WTC11 (cell line): ENCODE data around the gene ABLIM2.

Source experiments
- CTCF ChIP-seq: fragments of 200-600 bp; IDR thresholded peaks from 2 replicates; pipeline ENCODE4 v1.8.0; 2022; ENCODE audit warnings: antibody characterized with exemption
- ETV6 ChIP-seq: sonication (generic); formaldehyde crosslinking; IDR thresholded peaks from 2 replicates; pipeline ENCODE4 v1.8.1; 2022; ENCODE audit warnings: mild to moderate bottlenecking, missing genetic modification reagents
- FOXK1 ChIP-seq: sonication (generic); formaldehyde crosslinking; IDR thresholded peaks from 2 replicates; pipeline ENCODE4 v1.8.0; 2022; ENCODE audit warnings: mild to moderate bottlenecking, moderate library complexity, missing genetic modification reagents
- NFE2L1 ChIP-seq: sonication (generic); formaldehyde crosslinking; IDR thresholded peaks from 2 replicates; pipeline ENCODE4 v1.8.1; 2023; ENCODE audit warnings: missing genetic modification reagents
- NR3C1 ChIP-seq: sonication (generic); formaldehyde crosslinking; conservative IDR thresholded peaks from 2 replicates; pipeline ENCODE4 v1.8.1; 2023; ENCODE audit warnings: low read depth, mild to moderate bottlenecking, missing genetic modification reagents
- SP1 ChIP-seq: sonication (generic); formaldehyde crosslinking; conservative IDR thresholded peaks from 2 replicates; pipeline ENCODE4 v1.8.1; 2022; ENCODE audit warnings: missing genetic modification reagents
- TP53 ChIP-seq: sonication (generic); formaldehyde crosslinking; IDR thresholded peaks from 2 replicates; pipeline ENCODE4 v1.8.1; 2023; ENCODE audit warnings: mild to moderate bottlenecking, missing genetic modification reagents
- TF ChIP-seq, protein P1 (sequence below): sonication (generic); formaldehyde crosslinking; conservative IDR thresholded peaks from 2 replicates; pipeline ENCODE4 v1.8.1; 2023; ENCODE audit warnings: mild to moderate bottlenecking, low read depth, missing genetic modification reagents, moderate library complexity
- TF ChIP-seq, protein P2 (sequence below): sonication (generic); formaldehyde crosslinking; IDR thresholded peaks from 2 replicates; pipeline ENCODE4 v1.8.1; 2022; ENCODE audit warnings: low read depth, missing genetic modification reagents, borderline replicate concordance
- TF ChIP-seq, protein P3 (sequence below): sonication (generic); formaldehyde crosslinking; IDR thresholded peaks from 2 replicates; pipeline ENCODE4 v1.8.1; 2022; ENCODE audit warnings: low read depth, mild to moderate bottlenecking, moderate library complexity, missing genetic modification reagents, borderline replicate concordance

GRCh38 chr4:7964890-7965662 is 193.5 kb downstream of the ABLIM2 start:
- no peak for TF ChIP-seq CTCF
- TF ChIP-seq, protein P1, sequence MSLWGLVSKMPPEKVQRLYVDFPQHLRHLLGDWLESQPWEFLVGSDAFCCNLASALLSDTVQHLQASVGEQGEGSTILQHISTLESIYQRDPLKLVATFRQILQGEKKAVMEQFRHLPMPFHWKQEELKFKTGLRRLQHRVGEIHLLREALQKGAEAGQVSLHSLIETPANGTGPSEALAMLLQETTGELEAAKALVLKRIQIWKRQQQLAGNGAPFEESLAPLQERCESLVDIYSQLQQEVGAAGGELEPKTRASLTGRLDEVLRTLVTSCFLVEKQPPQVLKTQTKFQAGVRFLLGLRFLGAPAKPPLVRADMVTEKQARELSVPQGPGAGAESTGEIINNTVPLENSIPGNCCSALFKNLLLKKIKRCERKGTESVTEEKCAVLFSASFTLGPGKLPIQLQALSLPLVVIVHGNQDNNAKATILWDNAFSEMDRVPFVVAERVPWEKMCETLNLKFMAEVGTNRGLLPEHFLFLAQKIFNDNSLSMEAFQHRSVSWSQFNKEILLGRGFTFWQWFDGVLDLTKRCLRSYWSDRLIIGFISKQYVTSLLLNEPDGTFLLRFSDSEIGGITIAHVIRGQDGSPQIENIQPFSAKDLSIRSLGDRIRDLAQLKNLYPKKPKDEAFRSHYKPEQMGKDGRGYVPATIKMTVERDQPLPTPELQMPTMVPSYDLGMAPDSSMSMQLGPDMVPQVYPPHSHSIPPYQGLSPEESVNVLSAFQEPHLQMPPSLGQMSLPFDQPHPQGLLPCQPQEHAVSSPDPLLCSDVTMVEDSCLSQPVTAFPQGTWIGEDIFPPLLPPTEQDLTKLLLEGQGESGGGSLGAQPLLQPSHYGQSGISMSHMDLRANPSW (CRISPR knock-in tag) = no peak
- TF ChIP-seq, protein P2, sequence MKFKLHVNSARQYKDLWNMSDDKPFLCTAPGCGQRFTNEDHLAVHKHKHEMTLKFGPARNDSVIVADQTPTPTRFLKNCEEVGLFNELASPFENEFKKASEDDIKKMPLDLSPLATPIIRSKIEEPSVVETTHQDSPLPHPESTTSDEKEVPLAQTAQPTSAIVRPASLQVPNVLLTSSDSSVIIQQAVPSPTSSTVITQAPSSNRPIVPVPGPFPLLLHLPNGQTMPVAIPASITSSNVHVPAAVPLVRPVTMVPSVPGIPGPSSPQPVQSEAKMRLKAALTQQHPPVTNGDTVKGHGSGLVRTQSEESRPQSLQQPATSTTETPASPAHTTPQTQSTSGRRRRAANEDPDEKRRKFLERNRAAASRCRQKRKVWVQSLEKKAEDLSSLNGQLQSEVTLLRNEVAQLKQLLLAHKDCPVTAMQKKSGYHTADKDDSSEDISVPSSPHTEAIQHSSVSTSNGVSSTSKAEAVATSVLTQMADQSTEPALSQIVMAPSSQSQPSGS = no peak
- TF ChIP-seq, protein P3, sequence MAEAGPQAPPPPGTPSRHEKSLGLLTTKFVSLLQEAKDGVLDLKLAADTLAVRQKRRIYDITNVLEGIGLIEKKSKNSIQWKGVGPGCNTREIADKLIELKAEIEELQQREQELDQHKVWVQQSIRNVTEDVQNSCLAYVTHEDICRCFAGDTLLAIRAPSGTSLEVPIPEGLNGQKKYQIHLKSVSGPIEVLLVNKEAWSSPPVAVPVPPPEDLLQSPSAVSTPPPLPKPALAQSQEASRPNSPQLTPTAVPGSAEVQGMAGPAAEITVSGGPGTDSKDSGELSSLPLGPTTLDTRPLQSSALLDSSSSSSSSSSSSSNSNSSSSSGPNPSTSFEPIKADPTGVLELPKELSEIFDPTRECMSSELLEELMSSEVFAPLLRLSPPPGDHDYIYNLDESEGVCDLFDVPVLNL = no peak
- no peak for TF ChIP-seq FOXK1 (CRISPR knock-in tag)
- TF ChIP-seq ETV6 (CRISPR knock-in tag) = no peak
- TF ChIP-seq NR3C1 (CRISPR knock-in tag) = no peak
- no peak for TF ChIP-seq NFE2L1
- no peak for TF ChIP-seq TP53 (CRISPR knock-in tag)
- no peak for TF ChIP-seq SP1 (CRISPR knock-in tag)
